ENCODE results near the gene RHOBTB3.

DNA sequence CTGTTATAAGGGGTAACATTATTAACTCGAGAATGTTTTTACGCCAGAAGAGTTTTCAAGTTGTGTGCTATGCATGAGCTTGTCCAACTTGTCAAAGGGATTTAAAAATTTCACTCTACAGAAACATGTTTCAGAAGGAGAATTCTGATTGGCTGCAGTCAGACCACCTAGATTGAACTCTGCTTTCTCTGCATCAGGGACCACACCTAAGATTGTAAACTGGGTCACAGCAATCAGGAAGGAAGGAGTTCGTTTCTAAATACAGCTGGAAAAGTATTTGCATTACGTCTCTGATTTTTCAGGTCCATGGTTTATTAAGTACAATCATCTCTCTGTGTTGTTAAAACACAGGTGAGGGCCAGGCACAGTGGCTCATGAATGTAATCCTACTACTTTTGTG lies 85.6 kb downstream of the RHOBTB3 start:
- TF ChIP-seq, protein P1, sequence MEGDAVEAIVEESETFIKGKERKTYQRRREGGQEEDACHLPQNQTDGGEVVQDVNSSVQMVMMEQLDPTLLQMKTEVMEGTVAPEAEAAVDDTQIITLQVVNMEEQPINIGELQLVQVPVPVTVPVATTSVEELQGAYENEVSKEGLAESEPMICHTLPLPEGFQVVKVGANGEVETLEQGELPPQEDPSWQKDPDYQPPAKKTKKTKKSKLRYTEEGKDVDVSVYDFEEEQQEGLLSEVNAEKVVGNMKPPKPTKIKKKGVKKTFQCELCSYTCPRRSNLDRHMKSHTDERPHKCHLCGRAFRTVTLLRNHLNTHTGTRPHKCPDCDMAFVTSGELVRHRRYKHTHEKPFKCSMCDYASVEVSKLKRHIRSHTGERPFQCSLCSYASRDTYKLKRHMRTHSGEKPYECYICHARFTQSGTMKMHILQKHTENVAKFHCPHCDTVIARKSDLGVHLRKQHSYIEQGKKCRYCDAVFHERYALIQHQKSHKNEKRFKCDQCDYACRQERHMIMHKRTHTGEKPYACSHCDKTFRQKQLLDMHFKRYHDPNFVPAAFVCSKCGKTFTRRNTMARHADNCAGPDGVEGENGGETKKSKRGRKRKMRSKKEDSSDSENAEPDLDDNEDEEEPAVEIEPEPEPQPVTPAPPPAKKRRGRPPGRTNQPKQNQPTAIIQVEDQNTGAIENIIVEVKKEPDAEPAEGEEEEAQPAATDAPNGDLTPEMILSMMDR (IDR thresholded peaks at IDR 0.05) = no peak
- no peak for TF ChIP-seq POLR2A (IDR thresholded peaks at IDR 0.05)
